Activated T-cell treated with anti-CD3 and anti-CD28 coated beads, Interleukin-2, amount 50 U/mL, for 4 hours (primary cell): ENCODE measurements around the gene CRTC1. TPM values are rescaled to one million over a fixed set of nuclear protein-coding genes. Genes with fewer than 3 reads are reported as not detected.

Source experiments
- ATAC-seq, 2 donors: fragments of 200-7000 bp; cut with Tn5 transposase; one replicate each; pipeline ENCODE4 v1.10.0; 2021
- DNase-seq: peaks from one replicate; pipeline ENCODE4 v3.0.0-alpha.2; 2020
- H3K27me3 Mint-ChIP-seq: one replicate; pipeline ENCODE4 v1.8.0; 2021; ENCODE audit warnings: low read depth, mixed read lengths
- H3K36me3 Mint-ChIP-seq: one replicate; pipeline ENCODE4 v1.8.0; 2022; ENCODE audit warnings: mixed read lengths; ENCODE audit not compliant: insufficient read depth
- H3K4me1 Mint-ChIP-seq: one replicate; pipeline ENCODE4 v1.8.0; 2021; ENCODE audit warnings: low read depth, mixed read lengths
- H3K4me3 Mint-ChIP-seq: one replicate; pipeline ENCODE4 v1.8.0; 2021; ENCODE audit warnings: mild to moderate bottlenecking, moderate library complexity, mixed read lengths
- H3K9me3 Mint-ChIP-seq: one replicate; pipeline ENCODE4 v1.8.0; 2021; ENCODE audit warnings: mixed read lengths
- total RNA-seq, 3 donors: library from RNA; stranded (reverse); gene quantifications; one replicate each; pipeline ENCODE4 v1.2.1, GENCODE V29; 2021

CRTC1 gene
- total RNA-seq, 3 donors from 2014 or later = 7.8 to 9.6 (median 8.9) TPM

DNA sequence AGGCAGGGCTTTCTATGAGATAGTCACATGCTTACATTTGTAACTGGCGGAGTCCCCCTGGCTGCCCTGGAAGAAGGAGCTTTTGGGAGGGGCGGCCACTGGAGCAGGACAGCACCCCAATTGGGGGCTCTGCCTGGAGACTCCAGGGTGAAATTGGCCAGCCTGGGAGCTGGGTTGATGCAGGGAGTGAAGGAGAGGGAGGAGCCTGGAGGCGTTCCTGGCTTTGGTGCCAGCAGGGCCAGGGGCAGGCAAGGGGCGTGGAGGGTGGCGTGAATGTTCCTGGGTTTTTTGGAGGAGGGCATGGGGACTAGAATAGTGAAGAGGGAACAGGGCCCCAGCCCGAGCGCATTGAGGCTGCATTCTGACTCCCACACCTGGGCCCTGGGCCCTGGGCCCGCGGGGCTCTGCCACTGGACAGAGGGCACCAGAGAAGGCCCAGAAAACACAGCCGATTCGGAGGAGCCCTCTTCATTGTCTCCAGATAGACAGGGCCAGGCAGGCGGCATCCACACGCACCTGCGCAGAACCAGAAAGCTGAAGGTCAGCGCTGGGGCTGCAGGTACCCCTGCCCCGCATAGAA lies 78.1 kb downstream of the CRTC1 start:
- H3K36me3 Mint-ChIP-seq = no peaks in the 10 kb centered on the region
- no peaks in the 10 kb centered on the region for H3K4me1 Mint-ChIP-seq
- H3K27me3 Mint-ChIP-seq = no peaks in the 10 kb centered on the region
- H3K4me3 Mint-ChIP-seq = no peak overlapping the region
- DNase-seq (no peak), ATAC-seq (no peak)
- H3K9me3 Mint-ChIP-seq = no peaks in the 10 kb centered on the region

DNA sequence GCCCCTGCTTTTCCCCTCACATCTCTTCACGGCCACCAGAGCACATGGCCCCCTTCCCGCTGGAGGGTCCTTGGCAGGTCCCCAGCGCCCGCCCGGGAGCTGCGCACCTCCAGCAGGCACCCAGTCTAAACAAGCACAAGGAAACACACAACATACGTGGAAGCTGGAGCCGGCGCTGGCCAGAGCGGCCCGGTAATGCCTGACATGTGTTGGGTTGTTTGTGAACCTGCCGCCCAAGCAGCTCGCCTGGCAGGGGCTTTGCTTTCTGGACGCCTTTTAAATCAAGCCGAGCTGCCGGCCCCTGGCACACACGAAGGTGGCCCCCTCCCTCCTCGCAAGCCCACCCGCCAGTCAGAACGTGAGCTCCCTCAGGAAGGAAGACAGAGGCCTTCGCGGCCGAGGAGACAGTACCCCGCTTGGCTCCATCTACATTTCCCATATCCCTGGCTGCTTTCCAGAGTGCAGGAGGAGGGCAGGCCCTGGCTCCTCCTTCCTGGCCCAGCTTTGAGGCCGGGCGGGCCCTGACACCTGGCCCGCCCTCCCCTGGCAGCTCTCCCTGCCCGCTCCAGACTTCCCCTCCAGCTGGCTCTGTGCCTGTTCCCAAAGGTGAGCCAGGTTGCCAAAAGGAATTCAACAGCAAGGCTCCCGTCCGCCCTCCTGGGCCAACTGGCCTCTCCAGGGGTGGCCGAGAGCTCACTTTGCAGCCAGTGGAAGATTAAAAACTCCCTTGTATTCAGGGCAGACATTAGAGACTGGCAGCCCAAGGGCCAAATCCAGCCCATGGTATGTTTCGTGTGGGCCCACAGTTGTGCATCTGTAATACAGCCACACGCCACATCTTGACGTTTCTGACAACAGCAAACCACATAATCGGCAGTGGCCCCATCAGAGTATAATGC lies 78.9 kb downstream of the CRTC1 start:
- no peak overlapping the region for H3K4me3 Mint-ChIP-seq
- no peaks in the 10 kb centered on the region for H3K9me3 Mint-ChIP-seq
- H3K4me1 Mint-ChIP-seq = no peaks in the 10 kb centered on the region
- H3K27me3 Mint-ChIP-seq = no peaks in the 10 kb centered on the region
- peaks cover 3% of the 10 kb centered on the region for H3K36me3 Mint-ChIP-seq
- ATAC-seq = no peak
- DNase-seq = no peak

DNA sequence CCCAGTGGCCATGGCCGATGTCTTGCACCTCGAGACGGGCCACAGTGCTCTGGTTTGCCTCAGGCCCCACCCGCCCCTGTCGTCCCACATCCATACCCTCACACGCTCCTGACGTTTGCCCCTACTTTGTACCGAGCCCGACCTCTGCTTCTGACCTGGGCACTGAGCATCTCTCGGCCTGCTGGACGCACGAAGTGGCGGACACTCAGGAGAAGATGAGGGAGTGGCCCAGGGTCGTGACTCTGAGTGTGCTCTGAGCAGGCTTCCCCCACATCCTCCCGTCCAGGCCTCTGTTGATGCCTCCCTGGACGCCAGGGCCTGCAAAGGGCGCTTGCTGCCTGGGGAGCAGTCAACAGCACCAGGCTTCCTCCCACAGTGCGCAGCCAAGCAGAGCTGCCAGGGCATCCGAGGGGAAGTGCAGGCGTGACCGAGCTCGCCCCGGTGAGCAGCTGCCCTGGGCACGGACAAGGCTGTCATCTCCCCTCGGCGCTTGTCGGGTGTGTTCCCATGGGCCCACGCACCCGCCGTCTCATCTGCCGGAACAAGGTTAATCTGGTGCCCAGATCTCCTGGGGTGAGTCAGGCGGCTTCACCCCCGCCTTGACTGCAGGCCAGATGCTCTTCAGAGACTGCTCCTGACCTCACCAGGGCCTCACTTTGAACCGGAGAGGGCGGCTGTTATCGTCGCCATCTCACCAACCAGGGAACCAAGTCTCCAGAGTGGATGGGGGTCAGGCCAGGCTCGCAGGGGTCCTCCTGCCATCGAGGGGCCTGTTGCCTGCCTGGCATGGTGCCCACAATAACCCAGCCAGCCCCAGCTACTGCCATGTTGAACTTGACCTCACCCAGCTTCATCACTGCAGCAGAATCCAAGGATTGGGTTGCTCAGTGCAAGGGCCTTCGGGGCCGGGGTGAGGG lies 80.5 kb downstream of the CRTC1 start:
- Mint-ChIP-seq H3K4me3 (no peak overlapping the region), H3K27me3 (no peaks in the 10 kb centered on the region), H3K36me3 (peaks cover 3% of the 10 kb centered on the region), H3K9me3 (no peaks in the 10 kb centered on the region), H3K4me1 (no peaks in the 10 kb centered on the region)
- DNase-seq (no peak), ATAC-seq (peak in 1 of 2 donors; percentile 14)

DNA sequence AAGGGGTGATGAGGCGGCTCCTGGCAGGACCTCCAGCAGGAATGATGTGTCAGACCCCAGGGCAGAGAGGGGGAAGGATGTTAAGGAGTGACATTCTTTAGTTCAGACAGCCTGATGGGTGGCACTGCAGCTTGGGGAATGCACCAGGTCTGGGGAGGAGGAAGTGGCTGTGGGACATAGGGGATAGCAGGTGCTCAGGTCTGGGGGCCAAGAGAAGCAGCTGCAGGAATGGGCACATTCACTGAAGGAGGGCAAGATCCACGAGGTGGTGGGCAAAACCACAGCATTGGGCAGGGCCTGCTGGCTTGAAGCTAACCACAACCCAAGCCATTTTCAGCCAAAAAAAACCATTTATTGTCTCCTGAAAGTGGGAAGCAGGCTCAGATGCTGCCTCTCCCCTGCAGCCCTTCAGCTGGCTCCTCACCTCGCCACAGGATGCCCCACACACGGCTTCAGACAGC lies 81.1 kb downstream of the CRTC1 start:
- no peak for ATAC-seq
- Mint-ChIP-seq H3K9me3 (no peaks in the 10 kb centered on the region), H3K36me3 (peaks cover 3% of the 10 kb centered on the region), H3K4me1 (no peaks in the 10 kb centered on the region), H3K27me3 (no peaks in the 10 kb centered on the region), H3K4me3 (no peak overlapping the region)
- no peak for DNase-seq

DNA sequence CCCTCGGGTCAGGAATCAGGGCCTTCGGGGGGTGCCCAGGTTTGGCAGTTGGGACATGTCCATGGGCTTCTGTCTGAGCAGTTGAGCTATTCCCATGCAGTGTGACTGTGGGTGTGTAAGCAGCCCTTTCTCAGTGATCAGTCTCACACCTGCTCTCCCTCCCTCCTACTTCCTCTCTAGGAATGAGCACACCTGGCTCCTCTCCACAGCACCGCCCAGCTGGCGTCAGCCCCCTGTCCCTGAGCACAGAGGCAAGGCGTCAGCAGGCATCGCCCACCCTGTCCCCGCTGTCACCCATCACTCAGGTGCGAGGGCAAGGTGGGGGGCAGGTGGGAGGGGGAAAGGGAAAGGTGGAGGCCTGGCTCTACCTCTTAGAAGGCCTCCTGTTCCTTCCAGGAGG lies 81.7 kb downstream of the CRTC1 start:
- ATAC-seq = no peak
- Mint-ChIP-seq H3K4me3 (no peak overlapping the region), H3K4me1 (no peaks in the 10 kb centered on the region)

DNA sequence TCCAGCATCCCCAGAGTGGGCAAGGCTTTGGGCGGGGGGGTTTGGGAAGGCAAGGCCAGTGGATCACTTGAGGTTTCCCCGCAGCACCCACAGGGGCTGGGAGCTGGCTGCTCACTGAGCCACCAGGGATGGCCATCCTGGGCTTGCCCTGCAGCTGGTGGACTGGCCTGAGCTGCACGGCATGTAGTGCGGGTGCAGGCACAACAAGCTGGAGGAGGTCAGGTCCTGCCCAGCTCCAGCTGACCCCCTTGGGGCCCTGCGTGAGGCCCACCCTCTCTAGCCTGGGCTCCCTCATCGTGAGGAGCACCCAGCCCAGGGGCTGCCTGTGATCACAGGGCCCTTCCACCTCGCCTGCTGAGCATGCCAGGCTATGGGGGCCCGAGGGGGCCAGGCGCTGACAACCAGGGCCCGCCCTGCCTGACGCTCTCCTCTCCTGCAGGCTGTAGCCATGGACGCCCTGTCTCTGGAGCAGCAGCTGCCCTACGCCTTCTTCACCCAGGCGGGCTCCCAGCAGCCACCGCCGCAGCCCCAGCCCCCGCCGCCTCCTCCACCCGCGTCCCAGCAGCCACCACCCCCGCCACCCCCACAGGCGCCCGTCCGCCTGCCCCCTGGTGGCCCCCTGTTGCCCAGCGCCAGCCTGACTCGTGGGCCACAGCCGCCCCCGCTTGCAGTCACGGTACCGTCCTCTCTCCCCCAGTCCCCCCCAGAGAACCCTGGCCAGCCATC lies 84.7 kb downstream of the CRTC1 start:
- Mint-ChIP-seq H3K9me3 (no peaks in the 10 kb centered on the region), H3K27me3 (no peaks in the 10 kb centered on the region), H3K4me3 (no peak overlapping the region), H3K4me1 (no peaks in the 10 kb centered on the region), H3K36me3 (peaks cover 3% of the 10 kb centered on the region)
- DNase-seq = no peak
- no peak for ATAC-seq

More for the DNA sequence above, 81.7 kb downstream of the CRTC1 start:
- no peak for DNase-seq
- Mint-ChIP-seq H3K36me3 (peaks cover 3% of the 10 kb centered on the region), H3K9me3 (no peaks in the 10 kb centered on the region), H3K27me3 (no peaks in the 10 kb centered on the region)

DNA sequence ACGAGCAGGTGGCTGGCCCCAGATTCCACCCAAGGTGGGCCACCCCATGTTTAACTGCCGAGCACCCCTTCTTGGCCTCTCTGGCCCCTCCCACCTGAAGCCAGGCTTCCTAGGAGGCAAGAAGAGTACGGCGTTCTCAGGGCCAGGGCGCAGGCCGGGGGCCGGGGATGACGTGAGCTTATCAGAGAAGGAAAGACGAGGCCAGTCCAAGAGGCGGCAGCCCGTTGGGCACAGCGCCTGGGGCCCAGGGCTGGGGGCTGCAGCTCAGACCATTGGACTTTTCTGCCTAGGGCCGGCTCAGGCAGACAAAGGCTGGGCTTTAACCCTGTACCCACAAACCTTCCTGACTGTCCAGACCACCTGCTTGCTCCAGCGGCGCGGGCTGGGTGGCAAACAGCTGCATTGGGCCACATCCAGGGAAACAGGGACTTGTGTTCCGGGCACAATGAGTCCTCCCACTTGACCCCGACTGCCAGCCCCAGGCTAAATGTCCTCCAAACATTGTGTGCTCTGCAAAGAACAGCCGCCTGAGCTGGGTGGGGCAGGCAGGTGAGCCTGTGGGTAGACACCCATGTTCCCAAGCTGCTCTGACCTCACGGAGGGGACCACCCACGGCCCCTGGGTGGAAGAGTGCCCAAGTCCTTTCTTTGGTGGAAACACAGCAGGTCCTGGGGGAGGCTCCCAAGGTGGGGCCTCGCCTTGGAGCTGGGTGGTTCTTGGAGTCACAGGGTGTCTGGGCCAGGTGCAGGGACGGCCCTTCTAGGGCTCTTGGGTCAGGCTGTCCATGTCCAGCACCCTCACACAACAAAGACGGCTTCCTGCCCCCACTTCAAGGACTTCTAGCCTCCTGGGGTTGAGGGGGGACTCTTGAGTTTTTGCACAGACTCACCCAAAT lies 85.8 kb downstream of the CRTC1 start:
- no peak overlapping the region for H3K4me3 Mint-ChIP-seq
- H3K27me3 Mint-ChIP-seq = no peaks in the 10 kb centered on the region
- H3K9me3 Mint-ChIP-seq = no peaks in the 10 kb centered on the region
- no peak for ATAC-seq
- peaks cover 3% of the 10 kb centered on the region for H3K36me3 Mint-ChIP-seq
- no peaks in the 10 kb centered on the region for H3K4me1 Mint-ChIP-seq
- DNase-seq = no peak

DNA sequence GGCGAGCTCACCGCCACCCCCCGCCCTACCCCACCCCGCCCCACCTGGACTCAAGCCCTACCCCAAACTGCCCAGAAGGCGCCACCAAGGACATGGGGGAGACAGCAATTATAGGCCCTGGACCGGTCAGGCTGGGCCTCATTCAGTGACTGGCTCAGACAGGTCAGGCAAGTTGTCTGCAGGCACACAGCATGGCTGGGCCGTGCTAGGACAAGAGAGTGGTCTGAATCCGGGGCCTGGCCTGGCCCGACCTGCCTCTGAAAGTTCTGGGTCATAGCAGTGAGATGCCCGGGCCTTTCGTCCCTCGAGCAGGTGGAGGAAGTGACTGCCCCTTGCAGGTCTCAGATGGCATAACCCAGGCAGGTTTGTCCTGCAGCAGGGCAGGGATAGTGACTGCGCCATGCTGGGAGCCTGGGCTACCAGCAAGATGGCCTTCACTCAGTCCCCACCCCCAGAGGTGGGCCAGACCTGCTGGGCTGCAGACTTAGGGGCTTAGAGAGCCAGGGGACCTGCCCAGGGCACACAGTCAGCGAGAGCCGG lies 86.6 kb downstream of the CRTC1 start:
- Mint-ChIP-seq H3K4me3 (no peak overlapping the region), H3K36me3 (peaks cover 3% of the 10 kb centered on the region), H3K4me1 (no peaks in the 10 kb centered on the region), H3K9me3 (no peaks in the 10 kb centered on the region), H3K27me3 (no peaks in the 10 kb centered on the region)
- DNase-seq = no peak
- no peak for ATAC-seq

DNA sequence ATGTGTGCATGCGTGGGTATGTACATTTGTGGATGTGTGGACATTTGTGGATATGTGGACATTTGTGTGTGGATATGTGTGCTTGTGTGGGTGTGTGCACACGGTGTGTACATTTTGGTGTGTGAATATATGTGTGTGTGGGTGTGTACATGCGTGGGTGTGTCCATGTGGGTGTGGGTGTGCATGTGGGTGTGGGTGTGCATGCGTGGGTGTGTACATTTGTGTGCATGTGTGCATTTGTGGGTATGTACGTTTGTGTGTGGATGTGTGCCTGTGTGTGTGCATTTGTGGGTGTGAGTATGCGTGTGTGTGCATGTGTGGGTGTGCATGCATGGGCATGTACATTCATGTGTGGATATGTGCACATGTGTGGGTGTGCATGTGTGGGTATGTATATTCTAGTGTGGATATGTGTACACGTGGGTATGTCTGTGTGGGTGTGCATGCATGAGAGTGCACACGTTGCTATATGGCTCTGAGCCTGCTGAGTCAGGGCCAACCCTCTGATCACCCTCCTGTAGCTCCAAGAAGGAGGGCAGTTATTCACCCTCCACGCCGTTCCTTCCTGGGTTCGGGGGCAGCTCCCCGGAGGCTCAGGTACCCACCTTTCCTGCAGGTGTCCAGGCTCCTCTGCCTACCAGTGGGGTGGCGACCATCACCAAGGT lies 87.3 kb downstream of the CRTC1 start:
- H3K4me3 Mint-ChIP-seq = no peak overlapping the region
- DNase-seq (no peak), ATAC-seq (no peak)
- H3K36me3 Mint-ChIP-seq = peaks cover 3% of the 10 kb centered on the region
- no peaks in the 10 kb centered on the region for H3K27me3 Mint-ChIP-seq
- no peaks in the 10 kb centered on the region for H3K9me3 Mint-ChIP-seq
- H3K4me1 Mint-ChIP-seq = no peaks in the 10 kb centered on the region

DNA sequence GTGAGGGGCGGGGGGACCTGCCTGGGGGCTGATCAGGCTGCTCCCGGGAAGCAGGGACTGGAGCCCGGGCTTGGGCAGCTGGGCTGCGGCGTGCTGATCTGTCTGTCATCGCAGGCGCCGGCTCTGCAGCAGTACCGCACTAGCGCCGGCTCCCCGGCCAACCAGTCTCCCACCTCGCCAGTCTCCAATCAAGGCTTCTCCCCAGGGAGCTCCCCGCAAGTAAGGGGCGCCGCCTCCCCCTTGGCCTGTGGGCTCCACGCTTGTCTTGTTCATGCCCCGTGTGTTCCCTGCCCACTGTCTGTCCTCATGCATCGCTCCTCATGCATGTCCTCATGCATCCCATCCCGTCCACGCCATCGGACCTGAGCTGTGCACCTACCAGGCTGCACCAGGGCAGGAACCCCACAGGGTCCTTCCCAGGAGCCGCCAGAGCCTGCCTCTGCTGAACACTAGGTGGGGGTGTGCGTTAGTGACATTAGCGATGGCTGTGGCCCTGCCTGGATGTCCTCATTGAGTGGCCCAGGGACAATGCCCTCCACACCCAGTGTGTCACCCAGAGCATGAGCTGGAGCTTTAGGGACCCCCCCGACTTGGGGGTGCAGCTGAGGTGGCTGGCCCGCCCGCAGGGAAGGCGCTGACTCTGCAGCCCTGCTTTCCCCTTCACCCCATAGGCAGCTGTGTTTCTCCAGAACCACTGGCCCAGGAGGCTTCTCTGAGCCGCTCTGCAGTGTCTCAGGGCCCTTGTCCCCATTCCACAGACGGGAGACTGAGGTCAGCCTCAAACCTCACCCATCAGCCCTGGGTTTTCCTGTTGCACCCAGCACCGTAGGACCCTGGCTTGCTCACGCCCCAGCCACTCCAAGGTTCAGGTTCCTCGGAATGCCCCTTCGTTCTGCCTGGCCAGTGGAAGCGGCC lies 88.1 kb downstream of the CRTC1 start:
- no peak for ATAC-seq
- no peaks in the 10 kb centered on the region for H3K4me1 Mint-ChIP-seq
- no peak for DNase-seq
- H3K4me3 Mint-ChIP-seq = no peak overlapping the region
- H3K9me3 Mint-ChIP-seq = no peaks in the 10 kb centered on the region
- H3K27me3 Mint-ChIP-seq = no peaks in the 10 kb centered on the region
- H3K36me3 Mint-ChIP-seq = peaks cover 3% of the 10 kb centered on the region

DNA sequence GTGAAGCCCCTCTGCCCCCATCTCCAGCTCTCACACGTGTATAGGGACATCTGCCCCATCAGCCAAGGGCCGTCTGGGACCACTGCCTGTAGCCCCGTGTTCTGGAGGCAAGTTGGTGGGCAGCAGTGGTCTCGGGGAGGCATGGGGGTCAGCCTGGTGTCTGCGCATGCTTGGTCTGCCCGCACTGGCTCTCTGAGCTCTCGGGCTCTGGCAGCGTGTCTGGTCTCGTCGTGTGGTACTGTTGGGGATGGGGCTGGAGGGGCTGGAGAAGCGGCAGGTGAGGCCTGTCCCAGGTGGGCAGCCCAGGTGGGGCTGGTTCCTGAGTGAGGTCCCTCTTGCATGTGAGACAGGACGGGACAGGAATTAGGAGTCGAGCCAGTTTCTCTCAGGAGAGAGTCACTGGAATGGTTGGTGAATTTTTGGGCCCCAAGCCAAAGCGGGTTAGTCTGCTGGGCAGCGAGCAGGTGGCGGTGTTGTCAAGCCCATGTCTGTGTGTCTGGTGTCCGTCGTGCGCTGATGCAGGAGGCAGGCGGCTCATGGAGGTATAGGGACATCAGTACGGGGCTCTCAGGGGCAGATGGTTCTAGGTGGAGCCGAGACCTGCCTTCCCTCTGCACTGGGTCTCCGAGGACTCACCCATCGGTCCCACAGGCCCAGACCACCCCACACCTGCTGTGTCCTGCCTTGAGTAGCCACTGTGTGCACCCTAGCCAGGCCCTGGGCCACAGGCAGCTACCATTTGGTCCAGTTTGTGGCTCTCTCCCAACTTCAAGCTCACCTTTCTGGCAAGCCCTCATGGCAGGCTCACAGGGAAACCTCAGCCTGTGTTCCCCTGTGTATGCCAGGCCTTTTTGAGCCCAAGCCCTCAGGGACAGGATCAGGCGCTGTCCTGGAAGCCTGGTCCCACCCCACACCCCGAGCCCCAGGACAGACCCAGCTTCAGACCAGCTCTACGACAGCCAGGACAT lies 89.4 kb downstream of the CRTC1 start:
- H3K36me3 Mint-ChIP-seq = no peaks in the 10 kb centered on the region
- DNase-seq = no peak
- no peaks in the 10 kb centered on the region for H3K9me3 Mint-ChIP-seq
- no peaks in the 10 kb centered on the region for H3K4me1 Mint-ChIP-seq
- no peaks in the 10 kb centered on the region for H3K27me3 Mint-ChIP-seq
- H3K4me3 Mint-ChIP-seq = no peak overlapping the region
- no peak for ATAC-seq
